Measurements from ENCODE around the gene SRPK3.

GRCh38 chrX:153782871-153783270 is 2.0 kb downstream of the SRPK3 start:
- no peak for TF ChIP-seq REST (IDR thresholded peaks at IDR 0.05; ENCODE audit: unreplicated experiment)
- TF ChIP-seq EZH2phosphoT487 (IDR thresholded peaks at IDR 0.05; ENCODE audit: unreplicated experiment), result no peak
- no peak for TF ChIP-seq CTCF (conservative IDR thresholded peaks at IDR 0.05; ENCODE audit: low read depth in 2 of 2)
- no peak for TF ChIP-seq POLR2AphosphoS5 (IDR thresholded peaks at IDR 0.05; ENCODE audit: low read depth)
- TF ChIP-seq STAT1 (IDR thresholded peaks at IDR 0.05; ENCODE audit: unreplicated experiment), result no peak
- TF ChIP-seq EZH2 (IDR thresholded peaks at IDR 0.05; ENCODE audit: low read depth, unreplicated experiment), result no peak
- TF ChIP-seq ZNF331 (CRISPR knock-in tag; IDR thresholded peaks at IDR 0.05; ENCODE audit: low read depth), result no peak
- TF ChIP-seq JUNB (IDR thresholded peaks at IDR 0.05; ENCODE audit: unreplicated experiment), result no peak
- no peak for TF ChIP-seq CREB1 (CRISPR knock-in tag; IDR thresholded peaks at IDR 0.05; ENCODE audit: low read depth)
- no peak for TF ChIP-seq ETS1 (IDR thresholded peaks at IDR 0.05)
- TF ChIP-seq NANOG (IDR thresholded peaks at IDR 0.05; ENCODE audit: borderline replicate concordance), result no peak
